HEK293T (cell line): ENCODE results near the gene GHRL.

Experiments used
- BHLHE40 ChIP-seq: fragments of 450-650 bp; IDR thresholded peaks from 2 replicates; pipeline ENCODE4 v1.6.1; 2016; ENCODE audit warnings: mild to moderate bottlenecking, moderate library complexity, borderline replicate concordance
- FOXA1 ChIP-seq: fragments of 450-650 bp; IDR thresholded peaks from 2 replicates; pipeline ENCODE4 v1.6.1; 2016; ENCODE audit warnings: mild to moderate bottlenecking
- HDGF ChIP-seq: fragments of 450-650 bp; IDR thresholded peaks from 2 replicates; pipeline ENCODE4 v1.6.1; 2017; ENCODE audit warnings: antibody characterized with exemption, borderline replicate concordance
- SP1 ChIP-seq: fragments of 450-650 bp; IDR thresholded peaks from 2 replicates; pipeline ENCODE4 v1.6.1; 2017
- SUZ12 ChIP-seq: fragments of 450-650 bp; IDR thresholded peaks from 2 replicates; pipeline ENCODE4 v1.6.1; 2016; ENCODE audit warnings: mild to moderate bottlenecking

DNA sequence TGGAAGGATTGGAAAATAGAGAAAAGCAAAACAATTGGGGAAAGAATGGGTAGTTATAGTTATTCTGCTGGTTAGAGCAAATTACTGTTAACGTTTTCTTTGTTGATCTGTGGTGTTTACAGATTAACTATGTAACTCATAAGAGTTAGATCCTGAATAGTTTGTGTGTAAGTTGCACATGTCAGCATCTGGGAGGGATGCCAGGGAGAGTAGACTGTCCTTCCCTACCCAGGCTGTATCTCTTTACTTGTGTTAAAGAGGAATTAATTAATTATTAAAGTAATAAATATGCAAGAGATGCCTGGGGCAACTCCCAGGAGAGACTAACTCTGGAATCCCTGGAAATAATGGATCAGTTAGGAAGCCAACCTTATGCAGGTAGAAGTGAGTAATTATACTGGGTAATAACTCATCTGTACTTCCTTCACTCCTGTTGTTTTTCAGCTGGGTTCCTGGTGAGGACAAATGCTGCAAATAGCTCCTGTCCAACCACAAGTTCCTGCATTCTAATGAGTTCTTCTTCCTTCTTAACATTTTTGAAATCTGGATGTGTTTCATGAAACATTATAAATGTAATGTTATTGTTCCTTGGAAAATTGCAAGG lies 18.9 kb downstream of the GHRL start:
- no peak for TF ChIP-seq BHLHE40
- TF ChIP-seq FOXA1, result no peak
- no peak for TF ChIP-seq SP1
- TF ChIP-seq SUZ12, result no peak
- no peak for TF ChIP-seq HDGF
